Psoas muscle (tissue), 8 donors: ENCODE data around the gene GLT6D1. TPM values are rescaled to one million over a fixed set of nuclear protein-coding genes. Genes with fewer than 3 reads are reported as not detected.

ENCODE experiments used
- ATAC-seq, 4 donors: fragments of 200-7000 bp; cut with Tn5 transposase; one replicate each; pipeline ENCODE4 v1.9.1; 2020; ENCODE audit warnings: moderate library complexity in 3 of 4, mild to moderate bottlenecking in 2 of 4
- DNase-seq, 2 donors: peaks; one replicate each; pipeline ENCODE4 v3.0.0-alpha.2; 2020
- H3K27ac ChIP-seq: fragments of 200-600 bp; one replicate; pipeline ENCODE4 v1.8.0; 2022
- H3K27me3 ChIP-seq, 3 donors: fragments of 200-600 bp in 1 of 3; one replicate each; pipeline versions ENCODE4 v1.6.1 to v1.8.0; 2013 to 2022; ENCODE audit warnings: low read length in 2 of 3, mild to moderate bottlenecking in 2 of 3, moderate library complexity in 1 of 3; ENCODE audit not compliant: insufficient read depth in 3 of 3
- H3K36me3 ChIP-seq, 2 donors: fragments of 200-600 bp in 1 of 2; one replicate each; pipeline versions ENCODE4 v1.6.1 to v1.8.0; 2013 to 2022; ENCODE audit warnings: low read depth in 1 of 2, mild to moderate bottlenecking in 1 of 2, moderate library complexity in 1 of 2; ENCODE audit not compliant: insufficient read depth in 1 of 2
- H3K4me1 ChIP-seq: fragments of 200-600 bp; one replicate; pipeline ENCODE4 v1.8.0; 2022
- H3K4me3 ChIP-seq: fragments of 200-600 bp; one replicate; pipeline ENCODE4 v1.8.0; 2022; ENCODE audit warnings: mild to moderate bottlenecking
- H3K9me3 ChIP-seq: fragments of 200-600 bp; one replicate; pipeline ENCODE4 v1.8.0; 2022
- CTCF ChIP-seq: fragments of 200-600 bp; IDR thresholded peaks from one replicate; pipeline ENCODE4 v1.8.0; 2022; ENCODE audit warnings: antibody characterized with exemption
- WGBS, 3 donors: extraction: QIAGEN DNeasy Blood & Tissue Kit; methylation state at CpG; one replicate each; pipeline versions ENCODE4 v1.1.6 to v1.1.7; 2013; 5-methylcytosine and 5-hydroxymethylcytosine counted together
- intact Hi-C, 2 donors: fragments of 100-400 bp; cut with DNase I; formaldehyde crosslinking; loops; one replicate each; pipeline versions ENCODE4 v1.11.0 to v1.14.2; 2022
- polyA plus RNA-seq, 3 donors: library from polyadenylated mRNA; stranded (reverse); fragments of 200-250 nt; gene quantifications; one replicate each; pipeline ENCODE4 v1.2.3, GENCODE V29; 2013
- total RNA-seq, 4 donors: library from RNA; stranded (reverse); fragmentation: NEBNext Ultra II Directional in 2 of 4; extraction: Animal tissue kit (Norgen Biotek cat#: 25700) in 2 of 4; gene quantifications; one replicate each; pipeline versions ENCODE4 v1.2.1 to v1.2.4, GENCODE V29; 2021 to 2023
- donor health status: healthy with polysubstance abuse.
- donor health status: DM: no; HTN: no; CAD: no; lungs with moderate emphysema.
- donor health status: Bipolar disorder and iron deficiency.
- donor health status: healthy.
- donor health status: DM: yes; HTN: yes; CAD: no.
- donor health status: DM: no; HTN: no; CAD: no.
- donor health status: DM: no; HTN: no; CAD: no.
- donor health status: DM: yes; HTN: yes; CAD: no.

GLT6D1 gene
- total and polyA plus RNA-seq, 7 donors, result not detected

- no peaks in the 10 kb centered on the region for H3K4me1 ChIP-seq
- peaks cover 0 to 50% (median 6%) of the 10 kb centered on the region in 3 donors for H3K27me3 ChIP-seq
- no peaks in the 10 kb centered on the region for H3K36me3 ChIP-seq
- ATAC-seq (no peak), DNase-seq (no peak)
- no peaks in the 10 kb centered on the region for H3K9me3 ChIP-seq
- no peak for TF ChIP-seq CTCF
- H3K4me3 ChIP-seq, result no peak overlapping the region
- 53 to 59% (median 54%) methylated on average over 25 to 29 of the region's 29 CpGs for WGBS, 3 donors
- no peak overlapping the region for H3K27ac ChIP-seq
- intact Hi-C loops, result no loop called here
These were observed 24.3 kb downstream of the GLT6D1 start for GRCh38 chr9:135614821-135615665.

DNA sequence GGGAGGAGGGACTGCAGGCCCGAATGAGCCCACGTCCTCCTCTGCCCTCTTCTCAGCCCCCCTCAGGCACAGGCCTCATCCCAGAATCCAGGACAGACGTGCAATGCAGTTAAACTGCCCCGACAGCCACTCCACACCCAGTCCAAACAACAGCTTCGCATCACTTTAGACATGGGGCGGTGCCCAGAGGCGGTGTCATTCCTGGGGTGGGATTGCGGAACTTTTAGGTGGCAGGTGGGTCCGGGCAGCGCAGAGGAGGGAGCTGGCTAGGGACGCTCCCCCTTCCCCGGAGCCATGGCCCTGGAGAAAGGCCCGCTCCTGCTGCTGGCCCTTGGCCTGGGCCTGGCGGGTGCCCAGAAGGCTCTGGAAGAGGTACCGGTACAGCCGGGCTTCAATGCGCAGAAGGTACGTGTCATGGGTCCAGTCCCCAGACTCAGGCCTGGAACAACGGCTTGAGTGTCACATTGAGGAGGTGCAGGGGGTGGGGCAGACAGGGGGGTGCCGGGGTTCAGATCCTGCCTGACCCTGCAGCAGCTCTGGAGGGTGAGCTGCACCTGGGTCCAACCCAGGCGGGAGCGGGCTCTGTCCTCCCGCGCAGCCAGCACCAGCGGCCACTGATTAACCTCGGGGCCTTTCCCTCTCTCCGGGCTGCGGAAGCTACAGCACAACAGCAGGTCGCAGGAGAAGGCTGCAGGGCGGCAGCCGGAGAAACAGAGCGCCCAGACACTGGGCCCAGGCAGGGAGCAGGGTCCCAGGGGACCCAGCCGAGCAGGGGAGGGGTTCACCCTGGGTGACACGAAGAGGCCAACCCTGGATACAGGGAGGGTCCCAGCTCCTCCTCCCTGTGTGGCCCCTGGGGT is 25.2 kb downstream of the GLT6D1 start:
- Histone ChIP-seq H3K4me3 (no peak overlapping the region), H3K27ac (no peak overlapping the region), H3K27me3 (peaks cover 0 to 49% (median 4%) of the 10 kb centered on the region in 3 donors), H3K36me3 (no peaks in the 10 kb centered on the region), H3K4me1 (no peaks in the 10 kb centered on the region), H3K9me3 (no peaks in the 10 kb centered on the region)
- TF ChIP-seq CTCF, result no peak
- intact Hi-C loops, result no loop called here
- no peak for DNase-seq
- no peak for ATAC-seq
- WGBS, 3 donors, result 67 to 76% (median 70%) methylated on average over 32 to 34 of the region's 34 CpGs

DNA sequence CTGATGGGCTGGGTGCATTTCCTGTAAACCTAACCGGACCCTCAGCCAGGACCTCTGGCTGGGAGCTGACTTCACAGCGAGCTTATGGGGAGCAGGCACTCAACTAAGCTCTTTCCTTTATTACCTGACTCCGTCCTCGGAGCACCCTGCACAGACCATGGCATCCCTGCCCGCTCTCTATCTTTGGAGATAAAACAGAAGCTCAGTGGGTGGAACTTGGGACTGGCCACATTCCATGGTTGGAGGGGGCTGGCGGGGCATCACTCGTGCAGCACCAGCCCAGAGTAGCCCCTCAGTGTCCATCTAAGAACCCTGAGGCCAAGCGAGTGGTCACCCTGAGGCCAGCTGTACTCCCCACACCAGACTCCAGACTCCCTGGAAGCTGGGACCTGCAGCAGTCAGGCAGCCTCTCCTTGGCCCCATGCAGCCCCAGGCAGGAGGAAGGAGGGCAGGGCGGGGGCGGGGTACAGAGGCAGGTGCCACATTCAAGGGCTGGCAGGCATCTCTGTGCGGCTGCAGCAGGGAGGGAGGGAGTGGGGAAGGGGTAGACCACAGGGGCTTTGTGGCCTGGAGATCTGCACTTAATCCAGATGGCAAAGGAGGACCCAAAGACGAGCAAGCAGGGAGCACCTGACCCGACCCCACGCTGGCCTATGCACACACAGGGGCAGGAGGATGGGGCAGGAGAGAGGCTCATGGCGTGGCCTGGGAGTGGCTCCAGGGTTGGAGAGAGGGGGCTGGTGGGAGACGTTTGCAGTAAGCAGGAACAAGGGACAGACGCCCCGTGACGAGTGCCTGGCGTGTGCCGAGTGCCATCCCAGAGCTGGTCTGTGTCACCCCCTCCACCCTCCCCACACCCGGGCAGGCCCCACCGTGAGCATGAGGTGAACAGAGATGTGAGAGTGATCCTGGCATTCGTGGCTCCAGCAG is 26.1 kb downstream of the GLT6D1 start:
- H3K36me3 ChIP-seq, result no peaks in the 10 kb centered on the region
- H3K4me3 ChIP-seq, result no peak overlapping the region
- H3K4me1 ChIP-seq, result no peaks in the 10 kb centered on the region
- DNase-seq, result no peak
- no peak for ATAC-seq
- intact Hi-C loops, result no loop called here
- no peak overlapping the region for H3K27ac ChIP-seq
- peaks cover 0 to 44% (median 4%) of the 10 kb centered on the region in 3 donors for H3K27me3 ChIP-seq
- H3K9me3 ChIP-seq, result no peaks in the 10 kb centered on the region
- WGBS, 3 donors, result 72 to 76% (median 73%) methylated on average over 23 to 24 of the region's 24 CpGs
- no peak for TF ChIP-seq CTCF

DNA sequence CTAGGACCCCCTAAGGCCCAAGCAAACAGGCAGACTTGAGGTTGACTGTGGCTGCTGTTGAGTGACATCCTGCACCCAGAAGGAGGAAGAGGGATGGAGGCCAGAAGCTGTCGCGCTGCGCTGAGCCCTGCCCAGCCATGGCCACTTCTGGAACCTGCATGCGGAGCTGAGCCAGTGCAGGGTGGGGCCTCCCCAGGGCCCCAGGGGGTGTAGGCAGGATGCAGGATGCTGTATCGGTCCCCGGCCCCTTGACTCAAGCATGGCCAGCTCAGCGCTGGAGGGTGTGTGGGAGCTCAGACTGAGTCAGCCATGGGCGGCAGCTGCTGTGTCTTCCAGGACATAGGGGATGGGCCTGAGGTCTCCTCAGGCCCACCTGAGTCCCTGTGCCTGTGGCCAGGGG is 26.9 kb downstream of the GLT6D1 start:
- Histone ChIP-seq H3K4me3 (no peak overlapping the region), H3K27ac (no peak overlapping the region), H3K36me3 (no peaks in the 10 kb centered on the region), H3K27me3 (peaks cover 0 to 37% (median 2%) of the 10 kb centered on the region in 3 donors), H3K4me1 (no peaks in the 10 kb centered on the region), H3K9me3 (no peaks in the 10 kb centered on the region)
- intact Hi-C loops, result no loop called here
- 80 to 86% (median 85%) methylated on average over 8 of the region's 8 CpGs for WGBS, 3 donors
- DNase-seq, result no peak
- no peak for ATAC-seq
- TF ChIP-seq CTCF, result no peak
